B cell (primary cell): Measurements from ENCODE around the gene DHRS12. TPM values are rescaled to one million over a fixed set of nuclear protein-coding genes. Genes with fewer than 3 reads are reported as not detected.

Experiments
- ATAC-seq: fragments of 200-7000 bp; cut with Tn5 transposase; one replicate; pipeline ENCODE4 v1.10.0; 2021; ENCODE audit warnings: low read depth, mild to moderate bottlenecking, moderate number of reproducible peaks, moderate library complexity
- CTCF ChIA-PET: fragments of 350-600 bp; sonication (Branson Sonifier 250); formaldehyde crosslinking; loops from one replicate; lab custom pipeline; 2021; ENCODE audit warnings: antibody characterized with exemption, inconsistent platforms; lab: Charles Lee
- POLR2A ChIA-PET: fragments of 350-600 bp; sonication (Branson Sonifier 250); formaldehyde crosslinking; loops from one replicate; lab custom pipeline; 2021; ENCODE audit warnings: antibody characterized with exemption; lab: Charles Lee
- DNase-seq: peaks from one replicate; pipeline ENCODE4 v3.0.0; 2013
- H2AFZ ChIP-seq: 2 replicates; pipeline ENCODE4 v1.6.1; 2012; ENCODE audit warnings: mild to moderate bottlenecking, low read depth, low read length; ENCODE audit not compliant: insufficient read depth, poor library complexity, severe bottlenecking
- H3K27ac ChIP-seq, 2 donors: 1 replicate in 1 of 2; 2 replicates in 1 of 2; pipeline ENCODE4 v1.5.1; 2012 to 2013; ENCODE audit warnings: low read length in 2 of 2, mild to moderate bottlenecking in 2 of 2, moderate library complexity in 1 of 2
- H3K27me3 ChIP-seq, 4 experiments: fragments of 200-600 bp in 1 of 4; sonication (generic) in 1 of 4; replicated peaks in 1 of 4; 1 replicate in 2 of 4; 2 replicates in 2 of 4; pipeline versions ENCODE4 v1.6.1 to v1.7.0; 2013 to 2016; ENCODE audit warnings: low read length in 3 of 4, mild to moderate bottlenecking in 2 of 4, mixed read lengths in 1 of 4, moderate library complexity in 1 of 4; ENCODE audit not compliant: insufficient read depth in 4 of 4, control insufficient read depth in 3 of 4; ENCODE audit errors: control extremely low read depth in 1 of 4
- H3K36me3 ChIP-seq, 2 experiments: replicated peaks in 1 of 2; 1 replicate in 1 of 2; 2 replicates in 1 of 2; pipeline versions ENCODE4 v1.6.1 to v1.7.1; 2013; ENCODE audit warnings: low read length in 1 of 2; ENCODE audit not compliant: insufficient read depth in 2 of 2, control insufficient read depth in 1 of 2; ENCODE audit errors: control extremely low read depth in 1 of 2, extremely low read depth in 1 of 2
- H3K4me1 ChIP-seq, 2 donors: fragments of 200-600 bp in 1 of 2; sonication (generic) in 1 of 2; 1 replicate in 1 of 2; 2 replicates in 1 of 2; pipeline versions ENCODE4 v1.5.1 to v1.6.1; 2013 to 2017; ENCODE audit warnings: low read length in 2 of 2; ENCODE audit not compliant: control insufficient read depth in 2 of 2, insufficient read depth in 2 of 2
- H3K4me2 ChIP-seq: replicated peaks from 2 replicates; pipeline ENCODE3; 2012; ENCODE audit warnings: mild to moderate bottlenecking, low read depth, low read length; ENCODE audit not compliant: poor library complexity, severe bottlenecking
- H3K4me3 ChIP-seq, 5 experiments: fragments of 200-600 bp in 1 of 5; sonication (generic) in 1 of 5; 1 replicate in 3 of 5; 2 replicates in 2 of 5; pipeline versions ENCODE4 v1.5.1 to v1.7.0; 2011 to 2016; ENCODE audit warnings: low read length in 4 of 5, mild to moderate bottlenecking in 4 of 5, low read depth in 2 of 5, control low read depth in 1 of 5, moderate library complexity in 1 of 5; ENCODE audit not compliant: insufficient read depth in 1 of 5; ENCODE audit errors: control extremely low read depth in 1 of 5, extremely low read depth in 1 of 5
- H3K79me2 ChIP-seq: fragments of 200-600 bp; sonication (generic); one replicate; pipeline ENCODE4 v1.6.0; 2016; ENCODE audit warnings: low read length; ENCODE audit not compliant: control insufficient read depth, insufficient read depth
- H3K9ac ChIP-seq: fragments of 200-600 bp; sonication (generic); 2 replicates; pipeline ENCODE4 v1.6.1; 2017; ENCODE audit warnings: mild to moderate bottlenecking, low read length, moderate library complexity
- H3K9me3 ChIP-seq, 3 donors: one replicate each; pipeline versions ENCODE4 v1.6.1 to v1.7.1; 2013; ENCODE audit warnings: low read length in 2 of 3; ENCODE audit not compliant: control insufficient read depth in 2 of 3, insufficient read depth in 1 of 3; ENCODE audit errors: control extremely low read depth in 1 of 3
- H4K20me1 ChIP-seq: 2 replicates; pipeline ENCODE4 v1.6.0; 2012; ENCODE audit warnings: mild to moderate bottlenecking, low read length; ENCODE audit not compliant: insufficient read depth, control insufficient read depth, poor library complexity, severe bottlenecking
- H3K27ac Mint-ChIP-seq: one replicate; pipeline ENCODE4 v1.8.0; 2021; ENCODE audit warnings: mixed read lengths
- H3K27me3 Mint-ChIP-seq: one replicate; pipeline ENCODE4 v1.8.0; 2021; ENCODE audit warnings: mixed read lengths
- H3K4me1 Mint-ChIP-seq: one replicate; pipeline ENCODE4 v1.8.0; 2021; ENCODE audit warnings: mixed read lengths
- H3K4me3 Mint-ChIP-seq: one replicate; pipeline ENCODE4 v1.8.0; 2021; ENCODE audit warnings: mixed read lengths
- H3K9me3 Mint-ChIP-seq: one replicate; pipeline ENCODE4 v1.8.0; 2022; ENCODE audit warnings: mixed read lengths; ENCODE audit not compliant: insufficient read depth
- CTCF ChIP-seq: fragments of 200-600 bp; IDR thresholded peaks from one replicate; pipeline ENCODE4 v1.8.0; 2022; ENCODE audit warnings: antibody characterized with exemption, mild to moderate bottlenecking
- EZH2 ChIP-seq: IDR thresholded peaks from 2 replicates; pipeline ENCODE4 v1.6.1; 2012; ENCODE audit warnings: borderline replicate concordance, low read depth, mild to moderate bottlenecking, moderate library complexity, low read length; ENCODE audit not compliant: insufficient read depth, poor library complexity, severe bottlenecking
- WGBS: methylation state at CpG from one replicate; pipeline ENCODE4 v1.1.5; 2013; ENCODE audit warnings: missing lambda C conversion rate; ENCODE audit not compliant: insufficient coverage; 5-methylcytosine and 5-hydroxymethylcytosine counted together
- intact Hi-C: fragments of 100-400 bp; cut with micrococcal nuclease; formaldehyde crosslinking; loops from one replicate; pipeline ENCODE4 v1.10.0; 2022
- polyA plus RNA-seq: library from polyadenylated mRNA; depleted of rRNA; stranded (reverse); fragments of >200 nt; gene quantifications from 2 replicates; pipeline ENCODE4 v1.2.3, GENCODE V29; 2012
- total RNA-seq, 2 donors: library from RNA; stranded (reverse); fragments of 120-200 nt in 1 of 2; gene quantifications; 1 replicate in 1 of 2; 2 replicates in 1 of 2; pipeline versions ENCODE4 v1.2.3 to v1.2.4, GENCODE V29; 2013 to 2022

The DHRS12 gene
- total and polyA plus RNA-seq, 2 donors (not counting 1 experiment from before 2014, with no cell fraction given): 12.0 to 23.2 TPM

DNA sequence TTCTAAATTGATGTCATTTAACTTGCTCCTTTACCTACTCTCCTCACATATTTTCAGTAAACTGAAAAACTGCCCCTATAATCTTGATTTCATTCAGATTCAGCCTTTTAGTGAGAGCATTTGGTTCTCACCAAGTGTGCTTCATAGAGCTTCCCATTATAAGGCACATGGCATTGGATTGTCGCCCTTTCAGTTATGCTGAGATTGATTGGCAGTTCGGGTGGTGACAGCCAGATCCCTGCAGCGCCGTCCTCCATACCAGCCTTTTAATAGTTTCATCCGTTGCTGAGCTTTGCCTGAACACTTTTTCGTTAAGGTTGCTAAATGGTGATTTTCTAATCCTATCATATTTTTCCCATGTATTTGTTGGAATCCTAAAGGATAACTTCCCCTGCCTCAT is 80.4 kb downstream of the DHRS12 start:
- 100% methylated on average over 4 of the region's 6 CpGs for WGBS
- peaks cover 0 to 3% of the 10 kb centered on the region in 2 donors for H3K4me1 ChIP-seq
- no peaks in the 10 kb centered on the region for H3K9me3 ChIP-seq
- CTCF ChIA-PET: no interaction called here
- no peak overlapping the region for H3K27ac Mint-ChIP-seq
- TF ChIP-seq EZH2: no peak
- no peak for TF ChIP-seq CTCF
- H3K36me3 ChIP-seq: peaks cover 13 to 20% of the 10 kb centered on the region in 2 experiments
- DNase-seq (no peak), ATAC-seq (no peak)
- no peaks in the 10 kb centered on the region for H4K20me1 ChIP-seq
- intact Hi-C loops: no loop called here
- peaks cover 11% of the 10 kb centered on the region for H3K4me1 Mint-ChIP-seq
- POLR2A ChIA-PET: no interaction called here
- no peak overlapping the region for H3K4me3 ChIP-seq
- no peaks in the 10 kb centered on the region for H3K79me2 ChIP-seq
- no peak overlapping the region for H3K27ac ChIP-seq
- no peak overlapping the region for H3K4me2 ChIP-seq
- no peaks in the 10 kb centered on the region for H3K27me3 Mint-ChIP-seq
- H3K9ac ChIP-seq: no peak overlapping the region
- no peaks in the 10 kb centered on the region for H3K27me3 ChIP-seq
- H2AFZ ChIP-seq: no peak overlapping the region
- H3K9me3 Mint-ChIP-seq: no peaks in the 10 kb centered on the region
- H3K4me3 Mint-ChIP-seq: no peak overlapping the region

GRCh38 chr13:51721496-51721895 is 82.5 kb downstream of the DHRS12 start:
- Histone ChIP-seq H3K36me3 (peaks cover 8 to 13% of the 10 kb centered on the region in 2 experiments), H3K4me3 (no peak overlapping the region), H3K27ac (peak overlapping the region in 1 of 2 donors; percentile 21), H3K27me3 (no peaks in the 10 kb centered on the region), H3K9me3 (no peaks in the 10 kb centered on the region), H2AFZ (no peak overlapping the region), H3K9ac (no peak overlapping the region), H3K4me1 (peaks cover 0 to 3% of the 10 kb centered on the region in 2 donors), H3K79me2 (no peaks in the 10 kb centered on the region), H3K4me2 (no peak overlapping the region), H4K20me1 (no peaks in the 10 kb centered on the region)
- no CpG with 5 or more reads among the region's 3 CpGs for WGBS
- Mint-ChIP-seq H3K9me3 (no peaks in the 10 kb centered on the region), H3K4me1 (peaks cover 11% of the 10 kb centered on the region), H3K27ac (no peak overlapping the region), H3K27me3 (no peaks in the 10 kb centered on the region), H3K4me3 (no peak overlapping the region)
- ChIA-PET POLR2A (interaction anchor here (0.7 kb wide), 1 partner anchor 266 kb away, joined by 13 read pairs; no protein-coding TSS in a partner anchor), CTCF (no interaction called here)
- no peak for TF ChIP-seq EZH2
- DNase-seq (no peak), ATAC-seq (no peak)
- intact Hi-C loops: no loop called here
